Measurements from ENCODE around the gene RERE.

RERE gene

DNA sequence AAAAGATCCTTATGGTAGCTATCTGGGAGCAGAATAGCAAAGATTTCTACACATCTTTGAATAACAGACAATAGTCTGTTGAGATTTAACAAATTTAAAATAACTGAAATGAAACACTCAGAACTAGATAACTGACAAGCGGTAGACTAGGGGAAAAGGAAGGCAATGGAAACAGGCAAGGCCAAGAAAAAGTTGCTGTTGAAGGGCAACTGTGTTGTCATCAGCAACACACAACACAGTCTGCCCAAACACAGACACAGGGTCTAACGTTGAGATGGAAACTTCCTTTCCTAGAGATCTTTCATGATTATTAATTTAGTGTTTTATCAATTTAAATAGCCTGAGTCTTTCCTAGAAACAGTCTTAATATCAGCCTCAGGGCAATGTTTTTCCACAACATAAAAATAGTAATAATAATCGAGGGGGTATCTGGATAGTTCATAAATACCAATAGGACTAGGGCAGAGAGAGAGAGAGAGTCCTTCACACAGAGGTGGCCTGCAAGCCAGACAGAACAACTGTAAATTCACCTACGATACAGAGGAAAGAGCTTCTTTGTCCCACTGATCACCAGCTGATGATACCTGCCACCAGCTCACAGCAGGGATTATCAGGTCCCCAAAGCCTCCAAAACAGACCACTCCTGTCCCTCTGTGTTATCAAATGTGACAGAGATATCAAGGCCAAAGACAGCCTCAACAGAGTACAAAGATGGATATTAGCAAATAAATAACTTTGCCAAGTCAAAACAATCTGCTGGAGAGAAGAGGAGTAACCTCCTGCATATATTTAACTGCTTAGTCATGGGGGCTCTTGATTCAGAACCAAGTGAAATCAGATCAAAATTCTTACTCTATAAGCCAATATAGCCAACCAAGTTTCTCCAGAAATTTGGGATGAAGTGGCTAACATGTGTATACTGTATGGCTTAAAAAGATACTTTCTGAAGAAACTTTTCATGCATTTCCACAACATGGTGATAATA lies 254.3 kb downstream of the RERE start:
- H3K4me3 ChIP-seq (replicated peaks; ENCODE audit: low read depth, low read length), result no peak overlapping the region
- TF ChIP-seq, protein P1, sequence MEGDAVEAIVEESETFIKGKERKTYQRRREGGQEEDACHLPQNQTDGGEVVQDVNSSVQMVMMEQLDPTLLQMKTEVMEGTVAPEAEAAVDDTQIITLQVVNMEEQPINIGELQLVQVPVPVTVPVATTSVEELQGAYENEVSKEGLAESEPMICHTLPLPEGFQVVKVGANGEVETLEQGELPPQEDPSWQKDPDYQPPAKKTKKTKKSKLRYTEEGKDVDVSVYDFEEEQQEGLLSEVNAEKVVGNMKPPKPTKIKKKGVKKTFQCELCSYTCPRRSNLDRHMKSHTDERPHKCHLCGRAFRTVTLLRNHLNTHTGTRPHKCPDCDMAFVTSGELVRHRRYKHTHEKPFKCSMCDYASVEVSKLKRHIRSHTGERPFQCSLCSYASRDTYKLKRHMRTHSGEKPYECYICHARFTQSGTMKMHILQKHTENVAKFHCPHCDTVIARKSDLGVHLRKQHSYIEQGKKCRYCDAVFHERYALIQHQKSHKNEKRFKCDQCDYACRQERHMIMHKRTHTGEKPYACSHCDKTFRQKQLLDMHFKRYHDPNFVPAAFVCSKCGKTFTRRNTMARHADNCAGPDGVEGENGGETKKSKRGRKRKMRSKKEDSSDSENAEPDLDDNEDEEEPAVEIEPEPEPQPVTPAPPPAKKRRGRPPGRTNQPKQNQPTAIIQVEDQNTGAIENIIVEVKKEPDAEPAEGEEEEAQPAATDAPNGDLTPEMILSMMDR (IDR thresholded peaks at IDR 0.05; ENCODE audit: low read length, missing control alignments), result no peak
- peak; percentile 58 for DNase-seq (ENCODE audit: low read depth)

DNA sequence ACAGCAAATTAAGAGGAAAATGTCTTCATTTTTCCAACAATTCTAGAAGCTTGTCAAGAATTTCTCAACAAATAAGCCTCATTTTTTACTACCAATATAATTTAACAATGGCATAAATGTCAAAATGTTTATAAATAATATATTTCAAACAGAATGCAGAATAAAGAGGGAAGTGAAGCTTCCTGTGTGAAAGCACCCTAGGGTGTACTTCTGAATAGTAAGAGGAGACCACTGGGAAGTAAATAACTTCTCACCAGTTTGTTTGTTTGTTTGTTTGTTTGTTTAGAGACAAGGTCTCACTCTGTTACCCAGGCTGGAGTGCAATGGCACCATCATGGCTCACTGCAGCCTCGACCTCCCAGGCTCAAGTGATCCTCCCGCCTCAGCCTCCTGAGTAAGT lies 255.2 kb downstream of the RERE start:
- DNase-seq (ENCODE audit: low read depth), result no peak
- TF ChIP-seq, protein P1 (IDR thresholded peaks at IDR 0.05; ENCODE audit: low read length, missing control alignments), result no peak
- H3K4me3 ChIP-seq (replicated peaks; ENCODE audit: low read depth, low read length), result no peak overlapping the region

DNA sequence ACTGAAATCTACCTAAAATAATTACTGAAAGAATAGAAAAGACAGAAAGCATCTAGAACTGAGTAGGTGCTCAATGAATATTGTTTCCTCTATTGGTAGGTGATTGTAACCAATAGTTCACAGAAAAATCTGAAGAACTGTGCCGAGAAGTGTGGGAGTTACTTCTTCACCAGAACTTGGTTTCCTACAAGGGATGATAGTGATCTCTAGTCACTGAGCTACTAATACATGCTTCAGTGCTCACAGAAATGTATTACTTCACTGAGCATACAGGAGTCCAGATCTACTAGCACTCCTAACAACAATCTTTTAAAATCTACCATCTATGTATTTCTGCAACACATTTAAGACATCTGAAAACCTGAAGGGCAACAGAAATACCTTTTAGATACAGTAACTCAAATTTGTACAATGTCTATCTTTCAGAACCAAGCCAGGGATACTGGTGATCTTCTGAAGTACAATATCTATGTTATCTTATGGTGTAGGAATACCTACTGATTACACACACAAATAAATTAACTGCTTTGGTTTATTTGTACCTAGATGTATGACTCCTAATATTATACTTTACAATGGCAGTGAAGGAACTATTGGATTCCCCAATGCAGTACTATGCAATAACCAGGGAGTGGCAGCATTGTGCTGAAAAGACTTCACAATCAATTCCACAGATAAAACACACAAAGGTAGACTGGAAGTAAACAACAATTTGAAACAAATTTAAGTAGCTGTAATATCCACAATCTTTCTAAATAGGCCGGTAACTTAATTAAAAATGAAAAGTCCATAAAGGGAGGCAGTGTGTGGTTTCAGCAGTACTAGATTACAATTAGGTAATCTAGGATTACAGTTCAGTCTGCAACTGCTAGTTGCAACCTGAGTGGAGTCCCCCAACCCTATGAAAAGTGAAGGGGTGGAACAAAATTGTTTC lies 256.6 kb downstream of the RERE start:
- TF ChIP-seq, protein P1 (IDR thresholded peaks at IDR 0.05; ENCODE audit: low read length, missing control alignments), result peak; percentile 97
- peak; percentile 72 for DNase-seq (ENCODE audit: low read depth)
- H3K4me3 ChIP-seq (replicated peaks; ENCODE audit: low read depth, low read length), result no peak overlapping the region

DNA sequence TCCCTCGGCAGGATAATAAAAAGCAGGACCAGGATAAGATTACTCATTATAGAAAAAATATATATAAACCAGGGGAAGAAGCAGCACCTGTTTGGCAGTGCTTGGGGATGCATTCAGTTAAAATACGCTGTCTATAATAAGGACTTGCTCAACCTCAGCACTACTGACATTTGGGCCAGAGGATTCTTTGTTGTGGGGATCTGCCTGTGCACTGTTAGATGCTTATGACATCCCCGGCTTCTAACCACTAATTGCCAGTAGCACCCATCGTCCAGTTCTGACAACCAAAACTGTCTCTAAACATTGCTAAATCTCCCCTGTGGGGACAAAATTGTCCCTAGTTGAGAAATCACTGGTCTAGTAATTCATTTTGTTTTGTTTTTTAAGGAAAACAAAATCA lies 257.4 kb downstream of the RERE start:
- no peak for DNase-seq (ENCODE audit: low read depth)
- TF ChIP-seq, protein P1 (IDR thresholded peaks at IDR 0.05; ENCODE audit: low read length, missing control alignments), result no peak
- H3K4me3 ChIP-seq (replicated peaks; ENCODE audit: low read depth, low read length), result no peak overlapping the region

DNA sequence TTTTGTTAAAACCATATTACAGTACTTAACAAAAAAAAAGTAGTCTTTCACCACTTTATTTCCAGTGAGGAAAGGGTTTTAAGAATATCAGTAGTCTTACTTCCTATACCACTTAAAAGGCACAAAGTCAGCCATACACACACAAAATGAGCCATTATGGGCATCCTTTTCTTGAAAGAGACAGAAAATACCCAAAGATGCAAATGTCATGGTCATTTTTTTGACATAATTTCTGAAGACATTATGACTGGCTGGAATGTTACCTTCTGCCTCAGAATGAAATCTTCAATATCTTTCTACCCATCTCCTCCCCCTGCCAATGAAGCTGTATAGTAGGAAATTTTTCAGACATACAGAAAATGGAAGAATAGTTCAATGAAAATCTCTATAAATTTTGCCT lies 261.9 kb downstream of the RERE start:
- no peak overlapping the region for H3K4me3 ChIP-seq (replicated peaks; ENCODE audit: low read depth, low read length)
- no peak for DNase-seq (ENCODE audit: low read depth)
- TF ChIP-seq, protein P1 (IDR thresholded peaks at IDR 0.05; ENCODE audit: low read length, missing control alignments), result no peak

DNA sequence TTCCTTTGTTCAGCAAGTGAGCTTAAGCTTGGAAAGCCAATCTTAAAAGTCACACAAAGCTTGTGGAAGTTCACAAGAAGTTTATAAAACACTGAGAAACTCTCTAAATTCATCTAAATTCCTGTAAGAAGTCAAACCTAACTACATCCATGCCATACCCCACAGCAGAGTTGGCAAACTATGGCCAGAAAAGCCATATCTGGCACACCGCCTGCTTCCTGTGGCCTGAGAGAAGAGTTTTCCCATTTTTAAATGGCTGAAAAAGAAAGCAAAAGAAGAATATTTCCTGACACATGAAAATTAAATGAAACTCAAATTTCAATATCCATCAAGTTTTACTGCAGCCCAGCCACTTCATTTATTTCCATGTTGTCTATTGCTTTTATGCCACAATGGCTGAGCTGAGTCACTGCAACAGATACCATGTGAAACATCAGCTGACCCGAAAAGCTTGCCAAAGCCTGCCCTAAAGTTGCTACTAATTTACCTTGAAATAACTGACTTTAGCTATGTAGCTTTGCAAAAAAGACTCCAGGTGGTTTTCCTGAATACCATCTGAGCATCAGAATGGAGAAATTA lies 262.4 kb downstream of the RERE start:
- H3K4me3 ChIP-seq (replicated peaks; ENCODE audit: low read depth, low read length), result no peak overlapping the region
- DNase-seq (ENCODE audit: low read depth), result peak; percentile 63
- TF ChIP-seq, protein P1 (IDR thresholded peaks at IDR 0.05; ENCODE audit: low read length, missing control alignments), result no peak
